GM19043 (cell line): ENCODE data around the gene PRUNE2.
"Not testable (repeated sequence)": the region's sequence is repeated elsewhere in the genome, so short reads cannot be mapped to it uniquely, and the experiment has no call there.

Experiments used
- ATAC-seq: cut with Tn5 transposase; IDR thresholded peaks from one replicate; pipeline ENCODE4 v1.9.1; 2021; ENCODE audit warnings: low read depth; ENCODE audit not compliant: unreplicated experiment

Gene PRUNE2

DNA sequence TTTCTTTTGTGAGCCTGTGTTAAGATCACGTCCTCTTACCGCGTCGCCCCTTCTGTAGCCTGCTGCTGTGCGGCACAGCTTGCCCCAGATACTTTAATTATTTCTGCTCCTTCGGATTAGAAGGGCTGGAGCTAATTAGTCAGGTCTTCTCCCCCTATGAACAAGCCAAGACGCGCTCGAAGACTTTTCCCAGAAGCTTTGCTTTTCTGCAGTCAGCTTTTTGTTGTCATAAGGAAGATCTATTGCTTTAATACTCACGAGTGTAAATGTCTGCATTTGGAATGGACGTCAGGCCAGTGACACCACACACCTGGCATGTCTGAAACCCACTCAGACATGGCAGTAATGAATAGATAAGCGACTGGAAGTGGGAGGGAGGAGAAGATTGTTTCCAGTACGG, 37.0 kb downstream of the PRUNE2 start:
- no peak for ATAC-seq

DNA sequence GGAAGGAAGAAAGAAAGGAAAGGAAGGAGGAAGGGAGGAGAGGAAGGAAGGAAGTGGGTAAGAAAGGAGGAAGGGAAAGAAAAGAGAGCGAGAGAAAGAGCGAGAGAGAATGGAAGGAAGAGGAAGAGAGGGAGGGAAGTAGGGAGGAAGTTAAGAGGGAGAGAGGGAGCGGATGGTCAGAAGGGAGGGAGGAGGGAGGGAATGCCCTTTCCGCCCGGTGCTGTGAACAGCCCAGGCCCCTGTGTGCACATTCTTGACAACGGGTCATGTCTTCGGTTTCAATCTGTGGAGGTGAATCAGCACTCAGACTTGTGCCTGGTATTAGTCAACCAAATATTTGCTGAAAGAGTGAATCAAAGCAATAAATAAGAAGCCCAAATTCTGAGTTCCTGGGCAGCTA, 39.2 kb downstream of the PRUNE2 start:
- no peak for ATAC-seq

DNA sequence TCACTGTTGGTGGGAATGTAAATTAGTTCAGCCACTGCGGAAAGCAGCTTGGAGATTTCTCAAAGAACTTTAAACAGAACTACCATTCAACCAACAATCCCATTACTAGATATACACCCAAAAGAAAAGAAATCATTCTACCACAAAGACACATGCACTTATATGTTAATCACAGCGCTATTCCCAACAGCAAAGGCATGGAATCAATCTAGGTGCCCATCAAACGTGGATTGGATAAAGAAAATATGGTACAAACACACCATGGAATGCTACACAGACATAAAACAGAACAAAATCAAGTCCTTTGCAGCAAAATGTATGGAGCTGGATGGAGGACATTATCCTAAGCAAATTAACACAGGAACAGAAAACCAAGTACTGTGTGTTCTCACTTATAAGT, 42.1 kb downstream of the PRUNE2 start:
- no peak for ATAC-seq

DNA sequence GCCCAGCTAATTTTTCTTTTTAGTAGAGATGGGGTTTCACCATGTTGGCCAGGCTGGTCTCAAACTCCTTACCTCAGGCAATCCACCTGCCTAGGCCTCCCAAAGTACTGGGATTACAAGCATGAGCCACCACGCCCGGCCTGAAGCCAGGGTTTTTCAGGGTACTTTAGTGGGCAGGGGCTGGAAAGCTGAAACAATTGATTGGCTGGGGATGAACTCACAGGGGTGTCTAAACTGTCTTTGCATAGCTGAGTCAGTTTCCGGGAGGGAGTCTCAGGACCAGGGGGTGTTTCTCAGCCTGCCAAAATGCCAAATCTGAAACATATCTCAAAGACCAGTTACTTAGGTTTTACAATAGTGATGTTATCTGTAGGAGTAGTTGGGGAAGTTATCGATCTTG, 46.1 kb downstream of the PRUNE2 start:
- ATAC-seq: no peak

DNA sequence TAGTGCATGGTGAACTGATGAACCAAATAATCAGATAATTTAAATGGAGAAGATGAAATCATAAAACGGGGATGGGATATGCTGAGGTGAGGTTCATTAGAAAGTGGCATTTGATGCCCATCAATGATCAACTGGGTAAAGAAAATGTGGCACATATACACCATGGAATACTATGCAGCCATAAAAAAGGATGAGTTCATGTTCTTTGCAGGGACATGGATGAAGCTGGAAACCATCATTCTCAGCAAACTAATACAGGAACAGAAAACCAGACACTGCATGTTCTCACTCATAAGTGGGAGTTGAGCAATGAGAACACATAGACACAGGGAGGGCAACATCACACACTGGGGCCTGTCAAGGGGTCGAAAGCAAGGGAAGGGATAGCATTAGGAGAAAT, 47.7 kb downstream of the PRUNE2 start:
- not testable (repeated sequence) for ATAC-seq

DNA sequence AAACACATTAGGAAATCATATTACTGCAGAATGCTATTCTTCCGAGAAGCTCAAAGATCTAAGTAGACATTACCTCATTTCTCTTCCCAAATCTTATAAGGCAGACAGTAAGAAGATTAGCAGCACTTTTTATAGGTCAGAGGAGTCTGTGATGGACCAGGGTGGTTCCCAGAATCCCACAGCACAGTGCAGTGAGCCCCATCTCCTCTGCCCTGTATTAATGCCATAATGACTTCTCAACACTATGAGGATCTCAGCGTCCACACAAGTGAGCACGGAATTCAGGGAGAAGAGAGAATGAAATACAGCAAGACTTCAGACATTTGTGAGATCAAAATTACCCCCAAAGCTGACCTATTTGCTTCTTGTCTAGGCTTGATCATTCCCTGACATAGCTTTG, 49.9 kb downstream of the PRUNE2 start:
- ATAC-seq: no peak

DNA sequence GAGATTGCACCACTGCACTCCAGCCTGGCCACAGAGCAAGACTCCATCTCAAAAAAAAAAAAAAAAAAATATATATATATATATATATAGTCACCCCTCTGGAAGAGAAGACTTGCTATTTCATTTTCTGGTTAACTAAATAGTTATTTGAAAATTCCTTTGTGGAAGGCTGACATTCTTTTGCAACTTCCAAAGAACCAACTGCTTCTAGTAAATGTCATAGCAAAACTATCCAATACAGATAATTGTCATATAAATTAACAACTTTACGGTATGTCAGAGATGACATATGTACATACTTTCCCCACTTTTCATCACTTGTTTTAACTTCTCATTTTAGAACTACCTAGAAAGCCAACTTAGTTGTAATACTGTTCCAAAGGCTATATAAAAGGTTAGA, 50.9 kb downstream of the PRUNE2 start:
- ATAC-seq: no peak

DNA sequence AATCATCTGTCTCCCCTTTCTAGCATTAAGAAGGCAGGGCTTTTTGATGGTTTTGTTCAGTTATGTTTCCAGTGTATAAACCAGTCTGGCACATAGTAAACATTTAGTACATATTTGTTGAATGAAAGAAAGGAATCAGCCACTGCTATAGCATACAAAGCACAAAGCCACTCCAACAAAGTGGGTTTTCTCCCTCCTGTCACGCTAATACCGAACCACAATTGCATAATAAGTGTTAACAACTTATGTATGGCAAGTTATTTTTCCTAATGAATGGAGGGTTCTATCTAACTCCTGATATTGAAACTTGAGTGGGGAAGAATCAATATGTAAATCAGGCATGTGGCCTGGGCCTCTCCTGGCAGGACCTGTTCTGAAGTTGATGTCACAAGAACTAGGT, 53.9 kb downstream of the PRUNE2 start:
- no peak for ATAC-seq

DNA sequence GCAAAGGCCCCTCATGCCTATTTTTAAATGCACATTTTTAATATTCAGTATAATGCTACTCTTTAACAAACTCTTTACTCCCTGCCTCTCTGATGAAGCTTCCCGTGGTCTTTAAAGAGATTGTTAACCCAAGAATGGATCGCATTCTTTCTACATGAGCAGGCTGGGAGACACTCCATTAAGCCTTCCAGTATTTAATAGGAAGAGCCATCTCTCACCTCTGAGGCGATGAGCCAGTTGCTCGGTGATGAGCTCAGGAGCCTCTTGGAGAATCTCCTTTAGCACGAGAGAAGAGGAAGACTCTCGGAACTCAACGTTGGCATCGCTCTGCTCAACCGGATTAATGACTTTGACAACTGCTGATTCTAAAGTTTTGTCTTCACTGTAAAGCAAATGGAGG, 59.6 kb downstream of the PRUNE2 start:
- ATAC-seq: no peak

DNA sequence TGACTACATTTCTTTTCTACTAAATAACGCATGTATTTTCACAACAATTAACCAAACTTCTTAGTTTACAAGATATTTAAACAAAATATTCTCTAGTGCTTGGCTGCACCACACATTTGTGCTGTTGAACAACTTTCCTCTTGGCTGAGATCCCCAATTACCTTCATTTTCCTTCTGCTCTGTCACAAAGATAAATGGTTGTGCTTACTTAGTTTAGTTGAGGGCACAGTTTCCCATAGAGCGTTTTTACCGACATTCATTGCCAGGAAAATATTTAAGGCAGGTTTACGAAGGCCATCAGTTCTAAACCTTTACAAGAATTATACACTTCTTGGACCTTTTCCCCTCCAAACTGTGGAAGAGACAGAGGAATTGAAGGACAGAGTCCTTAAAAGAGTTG, 60.7 kb downstream of the PRUNE2 start:
- ATAC-seq: no peak

DNA sequence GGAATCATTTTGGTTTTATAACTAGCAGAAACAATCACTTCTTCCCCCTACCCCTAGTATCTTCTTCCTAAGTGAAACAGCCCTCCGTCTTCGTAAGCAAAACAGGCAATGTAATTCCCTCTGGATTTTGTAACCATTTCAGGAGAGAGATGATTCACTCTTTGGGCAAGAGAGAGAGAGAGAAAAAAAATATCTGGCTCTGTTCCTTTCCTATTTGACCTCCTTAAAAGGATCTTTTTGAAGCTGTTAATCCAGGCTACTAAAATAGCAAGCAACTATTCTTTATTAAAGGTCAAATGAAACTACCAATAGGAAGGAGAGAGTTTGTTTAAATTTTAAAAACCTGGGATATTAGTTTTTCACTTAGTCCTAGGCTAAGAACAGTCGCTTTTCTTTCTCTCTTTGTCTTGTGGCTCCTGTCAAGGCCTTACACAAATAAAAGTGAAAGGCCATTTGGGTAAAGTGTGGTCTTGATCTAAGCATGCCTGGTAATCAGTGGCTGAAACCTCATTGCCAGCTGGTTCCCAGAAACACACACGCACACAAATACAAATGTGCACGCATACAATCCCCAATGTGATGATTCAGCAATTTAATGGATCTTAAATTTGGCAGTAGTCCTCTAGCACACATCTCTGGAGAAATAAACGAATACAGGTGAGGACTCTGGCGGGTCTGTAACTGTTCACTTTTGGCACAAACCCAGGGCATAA, 70.2 kb downstream of the PRUNE2 start:
- no peak for ATAC-seq

DNA sequence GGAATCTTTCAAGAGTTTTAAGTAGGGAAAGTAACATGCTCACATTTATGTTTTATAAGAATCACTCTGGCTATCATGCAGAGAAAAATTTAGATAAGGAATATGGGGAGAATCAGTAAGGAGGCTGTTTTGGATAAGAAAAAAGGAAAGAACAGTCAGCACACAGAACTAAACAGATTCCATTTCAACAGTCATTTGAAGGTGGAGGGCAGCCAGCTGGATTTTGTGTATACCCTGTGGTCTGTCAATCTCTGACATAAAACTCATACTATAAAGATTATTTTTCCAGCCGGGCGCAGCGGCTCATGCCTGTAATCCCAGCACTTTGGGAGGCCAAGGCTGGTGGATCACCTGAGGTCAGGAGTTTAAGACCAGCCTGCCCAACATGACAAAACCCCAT, 77.5 kb downstream of the PRUNE2 start:
- ATAC-seq: no peak

DNA sequence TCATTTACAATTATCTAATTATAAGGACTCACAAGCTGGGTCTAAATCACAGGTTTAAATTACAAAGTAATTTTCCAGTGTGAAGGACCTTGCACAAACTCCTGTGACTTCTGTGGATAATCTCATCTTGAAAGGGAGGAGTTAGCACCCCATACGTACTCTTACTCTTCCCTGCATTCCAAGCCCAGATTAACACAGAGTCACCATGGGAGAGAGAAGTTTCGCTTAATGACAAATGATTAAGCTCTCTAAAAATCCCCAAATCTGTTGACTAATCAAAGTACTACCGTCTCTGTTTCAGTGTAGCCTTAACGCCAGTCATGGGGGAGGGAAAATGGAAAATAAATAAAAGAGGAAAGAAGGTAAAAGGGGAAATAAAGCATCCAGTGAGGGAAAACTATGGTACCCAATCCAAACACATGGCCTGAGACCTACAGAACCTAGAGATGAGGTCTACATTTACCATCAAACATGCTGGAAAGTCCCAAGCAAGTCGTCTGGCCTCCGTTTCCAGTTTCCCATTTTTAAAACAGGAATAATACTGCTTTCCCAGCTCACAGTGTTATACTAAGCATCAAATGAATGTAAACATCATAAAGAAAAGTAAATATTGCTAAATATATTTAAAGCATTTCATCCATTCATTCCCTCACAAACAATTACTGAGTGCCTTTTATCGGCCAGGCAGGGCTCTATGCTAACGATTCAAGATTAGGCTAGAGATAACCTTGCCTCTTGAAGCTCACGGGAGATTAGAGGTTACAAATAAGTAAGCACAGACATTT, 78.4 kb downstream of the PRUNE2 start:
- no peak for ATAC-seq

DNA sequence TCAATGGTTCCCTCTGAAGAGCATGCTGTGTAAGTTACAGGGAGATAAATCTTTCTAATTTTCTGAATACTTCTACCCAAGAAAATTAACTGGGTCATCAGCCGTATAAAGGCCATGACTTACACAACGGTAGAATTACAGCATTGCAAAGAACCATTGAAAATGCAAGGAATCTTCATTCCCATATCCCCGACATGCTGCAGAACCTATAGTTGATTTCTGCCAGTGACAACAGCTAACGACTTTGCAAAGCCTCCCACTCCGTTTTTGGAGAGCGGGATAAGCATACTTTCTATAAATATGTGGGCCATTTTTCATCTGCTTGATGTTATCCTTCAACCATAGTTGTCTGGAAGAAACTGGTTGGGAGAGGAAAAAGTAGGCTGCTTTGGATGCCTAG, 85.5 kb downstream of the PRUNE2 start:
- no peak for ATAC-seq

DNA sequence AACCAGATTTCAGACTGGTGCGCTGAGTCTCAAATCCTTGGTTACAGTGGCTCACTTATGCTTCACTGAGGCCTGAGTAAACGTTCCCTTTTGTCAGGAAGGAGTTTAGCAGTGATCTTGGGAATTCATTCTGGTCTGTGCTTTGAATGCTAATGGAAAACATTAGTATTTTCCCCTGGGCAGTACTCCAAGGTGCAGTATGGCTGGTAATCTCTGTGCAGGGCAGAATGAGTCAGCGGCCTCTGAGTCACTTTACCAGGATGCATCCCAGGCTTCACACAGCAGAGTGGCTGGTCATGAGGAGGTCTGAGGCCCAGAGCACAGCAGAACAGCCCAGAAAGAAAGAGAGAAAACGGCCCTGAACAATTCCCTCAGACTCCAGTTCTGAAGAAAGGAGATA, 87.6 kb downstream of the PRUNE2 start:
- no peak for ATAC-seq

DNA sequence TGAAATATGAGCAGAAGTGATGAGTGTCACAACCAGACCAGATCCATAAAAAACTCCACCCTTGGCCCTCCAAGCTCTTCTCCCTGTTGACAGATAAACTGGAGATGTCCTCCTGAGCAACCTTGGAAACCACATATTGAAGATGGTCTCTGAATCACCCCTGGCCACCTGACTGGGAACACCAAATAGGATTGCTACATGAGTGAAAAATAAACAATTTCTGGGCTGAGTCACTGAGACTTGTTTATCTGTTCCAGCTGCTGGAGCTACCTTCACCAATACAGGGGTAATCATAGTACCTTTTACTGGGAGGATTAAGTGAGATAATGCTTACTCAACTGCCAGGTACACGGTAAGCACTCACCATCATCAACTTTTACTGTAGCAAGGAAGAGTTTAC, 88.4 kb downstream of the PRUNE2 start:
- no peak for ATAC-seq

DNA sequence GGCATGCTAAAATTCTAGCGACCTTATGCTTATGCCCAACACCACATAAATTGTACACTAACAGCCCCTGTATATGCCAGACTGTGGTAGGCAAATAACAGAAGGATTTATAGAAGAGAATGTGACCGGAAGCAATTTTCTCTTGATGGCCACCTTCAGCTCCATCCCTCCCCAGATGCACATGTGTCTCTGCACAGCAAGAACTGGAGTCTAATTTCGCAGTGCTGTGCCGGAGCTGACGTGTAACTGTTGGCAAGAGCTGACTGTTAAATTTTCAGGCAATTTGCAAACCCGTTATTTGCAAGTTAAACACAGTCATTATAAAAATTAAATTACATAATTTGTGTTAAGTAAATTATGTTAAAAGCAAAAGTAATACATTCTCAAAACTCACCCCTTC, 93.3 kb downstream of the PRUNE2 start:
- no peak for ATAC-seq

DNA sequence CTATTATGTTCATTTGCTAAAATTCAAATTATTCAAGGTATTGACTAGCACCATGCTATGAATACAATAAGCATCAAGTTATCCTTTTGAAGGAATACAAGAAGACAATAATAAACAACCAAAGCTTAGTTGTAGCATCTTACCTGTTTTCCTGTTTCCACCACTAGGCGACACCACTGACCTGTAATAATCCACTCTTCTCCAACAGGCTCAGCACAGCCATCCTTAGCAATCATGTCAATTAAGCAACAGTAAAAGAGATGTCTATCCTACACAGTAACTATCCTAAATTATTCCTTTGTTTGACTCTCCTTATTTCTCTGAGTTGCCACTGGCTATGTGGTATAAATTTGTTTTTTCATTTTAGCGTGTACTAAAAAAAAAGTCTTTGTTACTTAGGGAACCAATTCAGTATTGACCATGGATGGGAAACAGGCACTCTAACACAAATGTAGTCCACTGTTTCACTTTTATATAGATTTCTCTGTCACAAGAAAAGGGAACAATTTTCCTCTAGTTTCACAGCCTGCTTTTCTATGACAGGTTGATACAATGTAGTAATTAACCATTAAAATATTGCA, 95.4 kb downstream of the PRUNE2 start:
- no peak for ATAC-seq

DNA sequence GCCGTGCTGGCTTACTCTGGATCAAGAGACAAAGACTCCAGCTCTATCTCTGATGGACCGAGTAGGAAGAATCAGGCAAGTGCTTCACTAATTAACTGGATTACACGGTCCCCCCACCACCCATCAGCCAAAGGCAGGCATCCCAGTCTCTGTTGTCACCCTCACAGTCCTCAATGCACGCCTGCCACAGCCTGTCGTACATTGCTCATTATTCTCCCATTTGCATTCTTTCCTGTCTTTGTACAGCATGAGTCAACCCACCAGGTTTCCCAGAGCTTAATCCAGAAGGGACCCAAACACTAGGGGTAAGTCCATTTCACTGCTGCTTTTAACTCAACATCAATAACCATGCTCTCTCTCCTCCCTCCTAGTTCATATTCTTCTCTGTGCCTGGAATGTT, 97.3 kb downstream of the PRUNE2 start:
- no peak for ATAC-seq

DNA sequence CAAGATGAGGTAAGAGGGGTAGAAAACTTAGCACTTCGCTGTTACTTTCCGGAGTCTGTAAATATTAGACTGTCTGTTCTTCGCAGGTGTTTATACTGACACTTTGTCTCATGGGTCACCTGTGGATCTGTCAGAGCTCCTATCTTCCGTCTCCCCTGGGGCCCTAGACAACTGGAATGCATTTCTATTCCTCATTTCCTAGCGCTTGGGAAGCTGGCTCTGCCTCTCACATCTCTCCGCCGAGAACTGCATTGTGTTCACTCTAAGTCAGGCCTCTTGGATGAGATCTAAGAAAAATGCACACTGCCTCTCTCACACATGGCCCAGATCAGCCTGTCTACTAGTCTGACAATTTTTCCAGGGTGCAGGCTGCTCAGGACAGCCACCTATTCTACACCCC, 102.2 kb downstream of the PRUNE2 start:
- no peak for ATAC-seq

DNA sequence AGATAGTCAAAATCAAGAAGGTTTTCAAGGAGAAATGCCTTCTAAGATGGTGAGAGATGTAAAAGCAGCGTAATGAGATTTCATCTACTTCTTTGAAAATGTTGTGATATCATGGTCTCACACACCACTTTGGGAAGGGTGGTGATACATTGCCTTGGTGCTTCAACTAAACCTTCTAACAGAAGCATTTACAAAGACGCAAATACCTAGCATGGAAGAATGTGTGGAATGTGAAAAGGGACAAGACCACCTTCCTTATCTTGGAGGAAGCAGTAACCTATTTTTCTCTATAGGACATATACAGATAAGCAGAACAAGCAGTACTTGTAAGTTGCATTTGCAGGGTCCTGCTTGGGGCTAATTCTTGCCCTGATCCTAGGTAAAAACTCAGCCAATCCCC, 102.8 kb downstream of the PRUNE2 start:
- no peak for ATAC-seq

DNA sequence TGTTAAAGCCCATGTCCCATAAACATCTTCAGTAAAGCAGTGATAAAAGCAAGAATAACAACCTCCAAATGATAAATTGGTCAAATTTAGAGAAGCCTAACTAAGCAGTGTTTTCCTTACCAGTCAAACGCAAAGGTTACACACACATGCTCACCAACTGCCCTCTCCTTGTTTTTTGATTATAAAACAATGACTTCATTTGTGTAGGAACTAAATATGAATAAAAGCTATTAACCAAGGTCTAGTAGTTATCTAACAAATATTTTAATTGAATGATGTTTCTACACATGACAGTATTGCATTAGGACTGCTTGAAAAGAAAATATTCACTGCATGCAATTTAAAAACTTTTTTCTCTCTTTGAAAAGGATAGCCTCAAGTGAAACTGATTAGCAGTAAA, 105.0 kb downstream of the PRUNE2 start:
- ATAC-seq: no peak
